Measurements from ENCODE around the gene DENND11.

GRCh38 chr7:141688043-141688442 is 13.9 kb downstream of the DENND11 start:
- TF ChIP-seq FOXK2 (IDR thresholded peaks at IDR 0.05) (no peak), RAD21 (IDR thresholded peaks at IDR 0.05; ENCODE audit: insufficient read depth, low read depth, low read length) (no peak), MLLT1 (IDR thresholded peaks at IDR 0.05) (no peak), POLR2A (IDR thresholded peaks at IDR 0.05; ENCODE audit: low read depth, low read length) (no peak), YBX1 (IDR thresholded peaks at IDR 0.05) (no peak), SUZ12 (IDR thresholded peaks at IDR 0.05; ENCODE audit: unreplicated experiment) (no peak), MTA3 (IDR thresholded peaks at IDR 0.05; ENCODE audit: borderline replicate concordance, low read length) (no peak), ZNF274 (IDR thresholded peaks at IDR 0.05; ENCODE audit: insufficient read depth, insufficient read length) (no peak), REST (IDR thresholded peaks at IDR 0.05; ENCODE audit: low read depth, low read length) (no peak), FOXM1 (IDR thresholded peaks at IDR 0.05; ENCODE audit: low read depth, low read length) (no peak), RELB (IDR thresholded peaks at IDR 0.05; ENCODE audit: low read depth) (no peak)
